AG20443 (cell line): Measurements from ENCODE around the gene XIRP2.
"Not testable (repeated sequence)": the region's sequence is repeated elsewhere in the genome, so short reads cannot be mapped to it uniquely, and the experiment has no call there.

ENCODE experiments used
- DNase-seq: peaks from one replicate; pipeline ENCODE4 v3.0.0; 2012; ENCODE audit warnings: low spot score, mixed read lengths

Gene XIRP2

GRCh38 chr2:167054881-167055280 is 166.6 kb downstream of the XIRP2 start:
- DNase-seq: no peak

- DNase-seq: no peak
Measured at GRCh38 chr2:167057446-167057845, 169.2 kb downstream of the XIRP2 start.

GRCh38 chr2:167059173-167059572 is 170.9 kb downstream of the XIRP2 start:
- DNase-seq: no peak

GRCh38 chr2:167069855-167070254 is 181.6 kb downstream of the XIRP2 start:
- no peak for DNase-seq

- not testable (repeated sequence) for DNase-seq
Measured at GRCh38 chr2:167075708-167076107, 187.4 kb downstream of the XIRP2 start.

GRCh38 chr2:167098931-167099330 is 210.7 kb downstream of the XIRP2 start:
- DNase-seq: not testable (repeated sequence)

- DNase-seq: no peak
Measured at GRCh38 chr2:167100506-167100905, 212.2 kb downstream of the XIRP2 start.

GRCh38 chr2:167103028-167103756 is 214.9 kb downstream of the XIRP2 start:
- DNase-seq: no peak

- DNase-seq: no peak
Measured at GRCh38 chr2:167103757-167104133, 215.5 kb downstream of the XIRP2 start.

- no peak for DNase-seq
Measured at GRCh38 chr2:167104691-167105090, 216.4 kb downstream of the XIRP2 start.

GRCh38 chr2:167109682-167110081 is 221.4 kb downstream of the XIRP2 start:
- DNase-seq: not testable (repeated sequence)

- no peak for DNase-seq
Measured at GRCh38 chr2:167110345-167110744, 222.1 kb downstream of the XIRP2 start.

- no peak for DNase-seq
Measured at GRCh38 chr2:167114018-167114417, 225.7 kb downstream of the XIRP2 start.

GRCh38 chr2:167115541-167115940 is 227.3 kb downstream of the XIRP2 start:
- no peak for DNase-seq

GRCh38 chr2:167122389-167122788 is 234.1 kb downstream of the XIRP2 start:
- no peak for DNase-seq

GRCh38 chr2:167126165-167126564 is 237.9 kb downstream of the XIRP2 start:
- DNase-seq: no peak

GRCh38 chr2:167127135-167127534 is 238.9 kb downstream of the XIRP2 start:
- DNase-seq: peak; percentile 35

GRCh38 chr2:167128130-167128529 is 239.8 kb downstream of the XIRP2 start:
- no peak for DNase-seq

GRCh38 chr2:167132066-167132465 is 243.8 kb downstream of the XIRP2 start:
- no peak for DNase-seq

- DNase-seq: no peak
Measured at GRCh38 chr2:167132906-167133555, 244.8 kb downstream of the XIRP2 start.

GRCh38 chr2:167133614-167134013 is 245.3 kb downstream of the XIRP2 start:
- no peak for DNase-seq

GRCh38 chr2:167134381-167135072 is 246.2 kb downstream of the XIRP2 start:
- peak; percentile 43 for DNase-seq

GRCh38 chr2:167135706-167136105 is 247.4 kb downstream of the XIRP2 start:
- no peak for DNase-seq
